GM19397 (cell line): ENCODE measurements around the gene FAM151B.
"Not testable (repeated sequence)": the region's sequence is repeated elsewhere in the genome, so short reads cannot be mapped to it uniquely, and the experiment has no call there.

ENCODE experiments used
- ATAC-seq: cut with Tn5 transposase; IDR thresholded peaks from one replicate; pipeline ENCODE4 v1.9.1; 2021; ENCODE audit warnings: mild to moderate bottlenecking, moderate library complexity; ENCODE audit not compliant: unreplicated experiment

FAM151B gene, protein sequence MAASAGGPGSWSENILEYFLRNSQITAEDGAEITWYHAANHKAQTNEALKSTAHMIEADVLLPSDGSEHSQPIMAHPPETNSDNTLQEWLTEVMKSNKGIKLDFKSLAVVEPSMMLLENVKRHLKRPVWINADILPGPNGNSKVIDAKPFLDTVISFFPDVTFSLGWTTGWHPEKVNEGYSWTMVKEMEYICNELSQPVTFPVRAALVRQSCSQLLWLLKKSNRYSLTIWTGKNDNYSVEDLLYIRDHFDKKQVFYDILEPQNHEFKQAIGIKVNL

GRCh38 chr5:80487829-80488721 is at the start of gene FAM151B:
Gene FAM151B (plus strand): TSS chr5:80488100. CDS start chr5:80488124, 24 bp downstream.
- ATAC-seq, result peak; percentile 96

GRCh38 chr5:80438739-80439138 is 49.2 kb upstream of the FAM151B start:
- no peak for ATAC-seq

DNA sequence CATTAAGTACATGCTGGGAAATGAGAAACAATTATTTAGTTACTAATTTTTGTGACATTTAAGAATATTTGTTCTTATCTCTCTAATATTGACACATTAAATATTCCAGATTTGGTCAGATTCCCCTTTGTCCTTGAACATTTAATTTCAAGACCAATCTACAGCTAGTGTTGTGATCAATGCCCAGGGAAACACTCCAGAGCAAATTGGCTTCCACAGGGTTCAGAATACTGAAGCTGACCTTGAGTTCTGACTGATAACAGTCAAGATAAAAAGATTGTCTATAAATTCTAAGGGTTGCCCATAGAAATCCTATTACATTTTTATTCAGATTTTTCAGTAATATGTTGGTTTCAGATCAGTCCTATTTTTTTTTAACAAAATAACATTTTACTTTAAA is 48.7 kb upstream of the FAM151B start:
- no peak for ATAC-seq

DNA sequence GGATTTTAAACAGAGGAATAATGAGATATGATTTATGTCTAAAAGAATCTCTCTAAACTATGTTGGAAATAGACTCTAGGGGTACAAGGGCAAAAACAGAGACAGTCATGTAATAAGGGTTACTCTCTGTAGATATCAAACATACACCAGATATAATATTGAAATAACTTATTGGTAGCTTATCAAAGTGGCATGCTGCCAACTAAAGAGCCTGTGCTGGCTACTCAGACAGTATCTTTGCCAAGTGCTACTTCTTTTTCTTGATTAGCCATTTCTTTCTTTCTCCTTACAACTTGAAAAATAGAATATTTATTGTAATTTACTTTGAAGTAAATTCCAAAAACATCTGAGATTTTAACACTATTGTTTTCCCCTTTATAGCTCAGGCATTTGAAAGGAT is 45.2 kb upstream of the FAM151B start:
- no peak for ATAC-seq

DNA sequence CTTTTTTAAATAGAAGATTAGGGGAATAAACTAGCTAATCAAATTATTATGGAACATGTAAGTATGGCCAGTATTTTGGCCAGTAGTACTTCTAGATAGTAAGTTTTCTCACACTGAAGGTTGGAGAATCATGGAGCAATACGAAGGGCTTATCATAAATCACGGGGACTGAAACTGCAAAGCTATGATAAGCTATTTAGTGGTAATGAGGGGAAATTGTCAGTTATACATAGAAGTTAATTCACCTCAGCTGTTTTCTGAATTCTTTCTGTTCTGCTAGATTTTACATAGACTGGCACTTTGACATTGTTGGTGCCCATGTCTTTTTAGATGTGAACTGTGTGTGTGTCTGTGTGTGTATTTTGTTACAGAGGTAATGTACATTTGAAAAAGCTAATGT is 34.5 kb upstream of the FAM151B start:
- ATAC-seq, result no peak

- ATAC-seq, result no peak
Observed at GRCh38 chr5:80463269-80463668, 24.6 kb upstream of the FAM151B start.

- no peak for ATAC-seq
Observed at GRCh38 chr5:80466669-80467485, 21.0 kb upstream of the FAM151B start.

DNA sequence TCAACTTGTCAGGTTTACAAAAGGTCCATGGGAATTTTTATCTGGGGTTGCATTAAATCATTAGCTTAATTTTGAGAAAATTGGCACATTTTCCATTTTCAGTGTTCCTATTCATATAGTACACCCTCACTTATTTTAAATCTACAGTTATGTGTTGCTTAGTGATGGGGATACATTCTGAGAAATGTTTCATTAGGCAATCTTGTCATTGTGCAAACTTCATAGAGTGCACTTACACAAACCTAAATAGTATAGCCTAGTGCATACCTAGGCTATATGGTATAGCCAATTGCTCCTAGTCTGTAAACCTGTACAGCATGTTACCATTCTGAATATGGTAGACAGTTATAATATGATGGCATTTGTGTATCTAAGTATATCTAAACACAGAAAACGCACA is 19.8 kb upstream of the FAM151B start:
- no peak for ATAC-seq

- ATAC-seq, result not testable (repeated sequence)
Observed at GRCh38 chr5:80470631-80471030, 17.3 kb upstream of the FAM151B start.

- ATAC-seq, result no peak
Observed at GRCh38 chr5:80474929-80475328, 13.0 kb upstream of the FAM151B start.

DNA sequence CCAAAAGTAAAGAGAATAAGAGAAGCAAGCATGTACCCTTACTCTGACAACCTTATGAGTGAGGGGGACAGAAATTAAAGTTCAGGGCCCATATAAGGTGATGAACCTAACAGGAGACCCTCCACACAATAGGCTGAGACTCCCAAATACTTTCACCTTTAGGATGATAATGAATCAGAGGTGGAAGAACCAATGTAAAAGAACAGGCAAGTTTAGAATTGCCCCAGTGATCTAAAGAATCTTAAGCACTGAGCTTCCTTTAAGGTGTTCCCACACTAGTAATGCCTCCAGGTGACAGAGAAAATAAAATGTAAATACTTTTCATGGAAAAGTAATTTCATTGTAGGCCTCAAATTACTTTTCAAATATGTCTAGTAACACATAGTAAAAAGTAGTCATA is 8.2 kb upstream of the FAM151B start:
- ATAC-seq, result no peak

- ATAC-seq, result no peak
Observed at GRCh38 chr5:80480354-80480753, 7.5 kb upstream of the FAM151B start.

DNA sequence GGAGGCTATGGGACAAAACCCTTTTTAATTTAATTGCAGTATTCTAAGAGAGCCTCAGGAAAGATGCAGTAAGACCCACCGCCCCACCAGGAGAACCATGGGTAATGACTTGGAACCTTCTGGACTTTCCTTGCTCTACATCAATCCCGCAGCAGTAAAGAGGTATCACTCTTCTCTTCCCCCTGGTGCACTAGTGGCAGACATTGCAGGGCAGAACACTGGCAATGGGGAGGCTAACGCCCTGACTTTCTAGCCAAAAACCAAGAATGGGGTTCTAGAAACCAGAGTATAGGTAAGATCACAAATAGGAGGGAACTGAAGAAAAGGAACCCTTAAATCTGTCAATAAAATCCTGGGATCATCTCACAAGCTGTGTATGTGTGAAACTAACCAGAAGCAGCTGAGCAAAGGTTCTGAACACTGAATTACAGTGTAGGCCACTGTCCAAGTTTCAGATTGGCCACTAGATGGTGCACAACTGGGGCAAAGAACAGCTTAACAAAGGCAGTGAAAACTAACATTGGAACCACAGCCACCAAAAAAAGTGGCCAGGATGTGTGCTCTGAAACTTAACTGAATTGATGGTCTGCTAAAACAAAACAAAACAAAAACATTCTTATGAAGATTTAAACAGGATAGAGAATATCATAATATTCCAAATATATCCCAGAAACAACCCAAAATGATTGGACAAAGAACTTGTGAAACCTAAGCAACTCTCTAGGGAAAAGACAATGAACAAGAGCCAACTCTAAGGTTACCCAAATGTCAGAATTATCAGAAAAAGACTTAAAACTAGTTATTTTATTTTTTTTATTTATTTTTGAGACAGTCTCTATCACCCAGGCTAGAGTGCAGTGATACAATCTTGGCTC is 6.6 kb upstream of the FAM151B start:
- ATAC-seq, result no peak

GRCh38 chr5:80482578-80482977 is 5.3 kb upstream of the FAM151B start:
- ATAC-seq, result no peak

DNA sequence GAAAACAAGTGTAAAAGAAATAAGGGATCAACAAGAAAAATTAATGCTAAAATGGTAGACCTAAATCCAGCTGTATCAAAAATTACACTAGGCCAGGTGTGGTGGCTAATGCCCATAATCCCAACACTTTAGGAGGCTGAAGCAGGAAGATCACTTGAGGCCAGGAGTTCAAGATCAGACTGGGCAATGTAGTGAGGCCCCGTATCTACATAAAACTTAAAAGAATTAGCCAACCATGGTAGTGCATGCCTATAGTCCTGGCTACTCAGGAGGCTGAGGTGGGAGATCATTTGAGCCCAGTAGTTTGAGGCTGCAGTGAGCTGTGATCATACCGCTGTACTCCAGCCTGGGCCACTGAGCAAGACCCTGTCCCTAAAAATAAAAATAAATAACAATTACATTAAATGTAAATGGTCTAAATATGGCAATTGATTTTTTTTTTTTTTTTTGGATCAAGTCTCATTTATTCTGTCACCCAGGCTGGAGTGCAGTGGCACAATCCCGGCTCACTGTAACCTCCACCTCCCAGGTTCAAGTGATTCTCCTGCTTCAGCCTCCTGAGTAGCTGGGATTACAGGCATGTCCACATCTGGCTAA is 4.2 kb upstream of the FAM151B start:
- no peak for ATAC-seq

GRCh38 chr5:80487444-80487828 is 464 bp upstream of the FAM151B start:
- ATAC-seq, result no peak

DNA sequence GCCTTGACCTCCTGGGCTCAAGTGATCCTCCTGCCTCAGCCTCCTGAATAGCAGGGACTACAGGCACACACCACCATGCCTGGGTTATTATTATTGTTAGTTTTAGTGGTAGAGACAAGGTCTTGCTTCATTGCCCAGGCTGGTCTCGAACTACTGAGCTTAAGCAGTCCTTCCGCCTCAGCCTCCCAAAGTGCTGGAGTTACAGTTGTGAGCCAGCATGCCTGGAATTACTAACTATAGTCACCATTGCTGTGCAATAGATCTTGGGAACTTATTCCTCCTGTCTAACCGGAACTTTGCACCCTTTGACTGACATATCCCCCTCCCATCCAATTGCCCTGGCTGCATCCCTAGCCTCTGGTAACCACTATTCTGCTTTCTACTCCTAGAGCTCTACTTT is 3.4 kb downstream of the FAM151B start:
- ATAC-seq, result no peak

DNA sequence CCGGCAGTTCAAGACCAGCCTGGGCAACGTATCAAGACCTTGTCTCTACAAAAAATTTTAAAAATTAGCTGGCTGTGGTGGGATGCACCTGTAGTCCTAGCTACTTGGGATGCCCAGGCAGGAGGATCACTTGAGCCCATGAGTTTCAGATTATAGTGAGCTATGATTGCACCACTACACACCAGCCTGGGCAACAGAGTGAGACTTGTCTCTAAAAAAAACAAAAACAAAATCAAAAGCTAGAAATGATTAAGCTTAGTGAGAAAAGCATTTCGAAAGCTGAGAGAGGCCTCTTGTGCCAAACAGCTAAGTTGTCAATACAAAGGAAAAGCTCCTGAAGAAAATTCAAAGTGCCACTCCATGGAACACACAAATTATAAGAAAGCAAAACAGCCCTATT is 4.8 kb downstream of the FAM151B start:
- no peak for ATAC-seq

- not testable (repeated sequence) for ATAC-seq
Observed at GRCh38 chr5:80493443-80493842, 5.5 kb downstream of the FAM151B start.

DNA sequence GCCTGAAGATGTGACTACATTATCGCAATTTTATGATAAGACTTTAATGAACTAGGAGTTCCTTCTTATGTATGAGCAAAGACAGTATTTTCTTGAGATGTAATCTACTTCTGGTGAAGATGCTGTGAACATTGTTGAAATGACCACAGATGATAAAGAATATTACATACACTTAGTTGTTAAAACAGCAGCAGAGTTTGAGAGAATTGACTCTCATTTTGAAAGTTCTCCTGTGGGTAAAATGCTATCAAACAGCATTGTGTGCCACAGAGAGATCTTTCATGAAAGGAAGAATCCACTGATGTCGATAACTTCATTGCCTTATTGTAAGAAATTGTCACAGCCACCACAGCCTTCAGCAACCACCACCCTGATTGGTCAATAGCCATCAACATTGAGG is 8.0 kb downstream of the FAM151B start:
- ATAC-seq, result no peak
